ENCODE results near the gene C1QTNF6.
A peak's percentile ranks its signal among the peaks of the same experiment; 100 is the strongest.

C1QTNF6 gene

GRCh38 chr22:37167981-37168647 is 19.9 kb downstream of the C1QTNF6 start:
- no peak for TF ChIP-seq CTCF (IDR thresholded peaks at IDR 0.05; ENCODE audit: control extremely low read depth, extremely low read depth, low read depth, missing control alignments)
- POLR2A ChIA-PET, result no interaction called here
- CTCF ChIA-PET, result interaction anchor here (1.1 to 8.9 kb wide), 6 partner anchors 7 to 31 kb away, joined by 3 to 83 read pairs (median 14); partner anchors contain the start of gene IL2RB
- DNase-seq (ENCODE audit: extremely low spot score), result no peak

- POLR2A ChIA-PET, result no interaction called here
- no peak for DNase-seq (ENCODE audit: extremely low spot score)
- CTCF ChIA-PET, result interaction anchor here (0.7 to 8.9 kb wide), 16 partner anchors 8 to 293 kb away, joined by 3 to 83 read pairs (median 4); partner anchors contain the start of gene IL2RB
- TF ChIP-seq CTCF (IDR thresholded peaks at IDR 0.05; ENCODE audit: control extremely low read depth, extremely low read depth, low read depth, missing control alignments), result no peak
Measured at GRCh38 chr22:37167176-37167980, 20.7 kb downstream of the C1QTNF6 start.

- POLR2A ChIA-PET, result no interaction called here
- peak; percentile 88 for DNase-seq (ENCODE audit: extremely low spot score)
- CTCF ChIA-PET, result interaction anchor here (0.7 to 8.9 kb wide), 19 partner anchors 9 to 293 kb away, joined by 3 to 83 read pairs (median 4); partner anchors contain the start of genes C1QTNF6 and IL2RB
- peak; percentile 86 for TF ChIP-seq CTCF (IDR thresholded peaks at IDR 0.05; ENCODE audit: control extremely low read depth, extremely low read depth, low read depth, missing control alignments)
Measured at GRCh38 chr22:37166675-37167066, 21.4 kb downstream of the C1QTNF6 start.

GRCh38 chr22:37165940-37166674 is 21.9 kb downstream of the C1QTNF6 start:
- POLR2A ChIA-PET, result no interaction called here
- TF ChIP-seq CTCF (IDR thresholded peaks at IDR 0.05; ENCODE audit: control extremely low read depth, extremely low read depth, low read depth, missing control alignments), result no peak
- CTCF ChIA-PET, result interaction anchor here (0.9 to 8.9 kb wide), 25 partner anchors 9 to 292 kb away, joined by 3 to 83 read pairs (median 4); partner anchors contain the start of genes C1QTNF6 and IL2RB
- no peak for DNase-seq (ENCODE audit: extremely low spot score)

- no peak for TF ChIP-seq CTCF (IDR thresholded peaks at IDR 0.05; ENCODE audit: control extremely low read depth, extremely low read depth, low read depth, missing control alignments)
- CTCF ChIA-PET, result interaction anchor here (0.9 to 8.9 kb wide), 19 partner anchors 8 to 293 kb away, joined by 3 to 83 read pairs (median 4); partner anchors contain the start of genes C1QTNF6 and IL2RB
- DNase-seq (ENCODE audit: extremely low spot score), result no peak
- POLR2A ChIA-PET, result interaction anchor here (3.4 kb wide), 1 partner anchor 15 kb away, joined by 16 read pairs; the partner anchor contains the start of gene IL2RB
Measured at GRCh38 chr22:37165066-37165465, 23.0 kb downstream of the C1QTNF6 start.

GRCh38 chr22:37164505-37164887 is 23.6 kb downstream of the C1QTNF6 start:
- ChIA-PET POLR2A (interaction anchor here (3.4 kb wide), 1 partner anchor 15 kb away, joined by 16 read pairs; the partner anchor contains the start of gene IL2RB), CTCF (interaction anchor here (0.8 to 8.9 kb wide), 9 partner anchors 8 to 96 kb away, joined by 3 to 83 read pairs (median 4); no protein-coding TSS in a partner anchor)
- TF ChIP-seq CTCF (IDR thresholded peaks at IDR 0.05; ENCODE audit: control extremely low read depth, extremely low read depth, low read depth, missing control alignments), result no peak
- DNase-seq (ENCODE audit: extremely low spot score), result no peak

Data from GM10248 (cell line).